GM12873 (cell line): ENCODE measurements around the gene MAMDC2.

Source experiments
- CTCF ChIP-seq: IDR thresholded peaks from 2 replicates; pipeline ENCODE4 v1.5.1; 2012; ENCODE audit warnings: low read depth, mild to moderate bottlenecking, moderate library complexity, low read length, control low read depth; ENCODE audit not compliant: insufficient read depth; ENCODE audit errors: missing control alignments

MAMDC2 gene

DNA sequence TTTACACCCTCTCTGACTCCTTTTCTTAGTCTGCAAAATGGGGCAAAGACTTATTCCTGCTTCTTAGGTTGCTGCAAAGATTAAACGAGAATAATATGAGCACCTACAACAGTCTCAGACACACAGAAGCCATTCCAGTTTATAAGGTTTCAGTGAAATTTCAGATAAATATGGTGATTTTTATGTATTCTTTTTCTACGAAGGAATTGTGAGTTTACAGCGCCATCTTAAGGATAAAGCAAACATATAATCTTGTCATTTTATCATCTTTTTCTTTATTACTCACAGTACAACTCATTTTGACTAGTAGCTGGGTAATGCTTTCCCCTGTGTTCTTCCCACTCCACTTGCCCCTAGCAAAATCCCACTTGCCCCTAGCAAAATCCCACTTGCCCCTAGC is 185.9 kb downstream of the MAMDC2 start:
- TF ChIP-seq CTCF: no peak

- TF ChIP-seq CTCF: no peak
Measured at GRCh38 chr9:70232476-70232875, 188.8 kb downstream of the MAMDC2 start.

- no peak for TF ChIP-seq CTCF
Measured at GRCh38 chr9:70250221-70250620, 206.6 kb downstream of the MAMDC2 start.

DNA sequence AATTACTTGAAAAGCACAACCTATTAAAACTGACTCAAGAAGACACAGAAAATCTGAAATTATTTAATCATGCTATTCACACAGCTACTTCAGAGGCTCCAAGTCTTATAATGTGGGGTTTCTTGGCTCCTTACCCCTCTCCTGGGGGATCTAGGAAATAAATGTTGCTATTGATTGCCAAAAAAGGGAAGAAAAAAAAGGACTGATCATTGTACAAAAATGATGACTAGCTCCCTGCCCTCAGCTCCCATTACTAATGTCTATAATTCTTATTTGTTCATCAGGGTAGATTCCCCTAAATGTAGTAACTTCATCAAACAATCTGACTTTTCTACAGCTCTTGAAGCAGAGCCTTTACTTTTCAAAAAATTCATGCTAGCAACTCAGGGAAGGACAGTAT is 211.8 kb downstream of the MAMDC2 start:
- no peak for TF ChIP-seq CTCF

DNA sequence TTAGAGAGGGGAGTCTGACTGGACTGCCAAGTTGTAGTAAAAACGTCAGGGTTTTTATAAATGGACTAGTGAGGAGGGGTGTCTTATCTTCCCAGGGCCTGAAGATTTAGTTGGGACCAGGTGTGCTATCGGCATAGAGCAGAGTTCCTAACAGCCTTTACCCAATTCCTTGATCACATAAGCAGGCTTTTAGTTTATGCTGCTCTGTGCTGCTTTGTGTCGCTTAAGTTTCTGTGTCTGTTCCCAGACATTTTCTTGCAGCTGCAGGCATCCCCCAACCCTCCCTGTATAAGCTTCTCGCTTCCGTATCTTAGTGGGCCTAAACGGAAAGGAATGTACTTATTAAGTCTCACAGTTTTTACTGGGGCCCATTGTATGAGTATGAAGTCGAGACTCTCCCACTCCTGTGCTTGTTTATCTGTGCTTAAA is 212.5 kb downstream of the MAMDC2 start:
- TF ChIP-seq CTCF: no peak

DNA sequence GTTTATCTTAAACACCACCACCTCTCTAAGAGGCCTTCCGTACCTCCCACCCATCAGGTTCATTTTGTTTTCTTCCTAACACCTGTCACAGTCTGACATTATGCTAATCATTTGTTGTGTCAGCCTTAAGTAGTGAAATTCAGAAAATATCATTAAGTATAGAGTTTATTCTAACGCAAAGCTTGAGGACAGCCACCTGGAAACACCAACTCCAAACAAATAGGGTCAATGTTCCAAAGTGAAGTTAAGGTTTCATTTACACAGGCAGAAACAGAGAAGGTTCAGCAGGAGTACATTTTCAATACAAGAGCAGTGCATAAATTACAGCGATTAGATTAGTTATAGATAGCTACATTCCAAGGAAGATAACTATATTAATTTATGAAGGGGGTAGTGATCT is 213.9 kb downstream of the MAMDC2 start:
- TF ChIP-seq CTCF: no peak

- no peak for TF ChIP-seq CTCF
Measured at GRCh38 chr9:70257991-70258691, 214.5 kb downstream of the MAMDC2 start.
